Uterus (tissue), 4 donors: ENCODE data around the gene EXOC4. TPM values are rescaled to one million over a fixed set of nuclear protein-coding genes. Genes with fewer than 3 reads are reported as not detected.

Experiments used
- DNase-seq, 2 donors: peaks; one replicate each; pipeline ENCODE4 v3.0.0-alpha.2; 2019 to 2020
- H3K27ac ChIP-seq, 2 donors: fragments of 200-600 bp; sonication (generic); 1 replicate in 1 of 2; 2 replicates in 1 of 2; pipeline ENCODE4 v1.5.1; 2016 to 2018
- H3K27me3 ChIP-seq, 2 donors: fragments of 200-600 bp; sonication (generic); one replicate each; pipeline ENCODE4 v1.5.1; 2018 to 2019; ENCODE audit warnings: control low read depth in 1 of 2
- H3K36me3 ChIP-seq, 2 donors: fragments of 200-600 bp; sonication (generic); one replicate each; pipeline ENCODE4 v1.5.1; 2019; ENCODE audit warnings: control low read depth in 1 of 2
- H3K4me1 ChIP-seq, 2 donors: fragments of 200-600 bp; sonication (generic); one replicate each; pipeline ENCODE4 v1.5.1; 2018 to 2019; ENCODE audit warnings: control low read depth in 1 of 2
- H3K4me3 ChIP-seq, 2 donors: fragments of 200-600 bp; sonication (generic); 1 replicate in 1 of 2; 2 replicates in 1 of 2; pipeline ENCODE4 v1.5.1; 2018 to 2019; ENCODE audit warnings: mild to moderate bottlenecking in 1 of 2
- H3K9me3 ChIP-seq, 2 donors: fragments of 200-600 bp; sonication (generic); one replicate each; pipeline ENCODE4 v1.5.1; 2019; ENCODE audit warnings: control low read depth in 1 of 2
- POLR2A ChIP-seq, 2 donors: fragments of 450-650 bp; IDR thresholded peaks; one replicate each; pipeline ENCODE4 v1.6.1; 2016; ENCODE audit warnings: antibody characterized with exemption in 2 of 2, mild to moderate bottlenecking in 1 of 2, moderate library complexity in 1 of 2
- intact Hi-C: fragments of 100-400 bp; cut with DNase I; formaldehyde crosslinking; loops from one replicate; pipeline ENCODE4 v1.15.1; 2023; ENCODE audit warnings: low total_unique reads
- total RNA-seq, 4 donors: library from RNA; depleted of rRNA in 3 of 4; stranded (reverse); fragments of >200 nt in 3 of 4; gene quantifications; one replicate each; pipeline versions ENCODE4 v1.1.0 to v1.2.4, GENCODE V29; 2014 to 2023
- TF ChIP-seq, protein P1 (sequence below), 4 experiments: fragments of 200-600 bp in 2 of 4; fragments of 450-650 bp in 2 of 4; sonication (generic) in 2 of 4; IDR thresholded peaks; one replicate each; pipeline ENCODE4 v1.5.1; 2016 to 2019; ENCODE audit warnings: antibody characterized with exemption in 4 of 4, mild to moderate bottlenecking in 2 of 4, moderate library complexity in 1 of 4
- donor health status: DM: yes; HTN: yes; CAD: no.

Gene EXOC4
- total RNA-seq, 4 donors from 2014 or later = 27.2 to 126 (median 65.4) TPM

DNA sequence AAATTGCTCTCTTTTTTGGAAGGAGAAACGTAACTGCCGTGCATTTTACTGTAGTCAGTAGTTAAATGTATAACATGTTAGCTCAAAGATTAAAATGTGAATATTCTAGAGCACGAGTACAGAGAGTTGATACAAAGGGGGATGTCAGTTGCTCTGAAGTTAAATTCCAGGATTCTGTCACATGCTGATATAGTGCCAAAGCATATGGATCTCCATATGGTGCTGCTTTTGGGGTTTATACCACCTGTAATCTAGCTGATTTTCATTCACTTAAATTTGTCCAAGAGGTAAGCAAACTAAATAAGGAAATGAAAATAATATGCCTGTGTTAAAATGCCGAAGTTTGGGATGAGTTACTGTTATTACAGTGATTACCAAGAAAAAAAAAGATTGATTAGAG lies 298.6 kb downstream of the EXOC4 start:
- Histone ChIP-seq H3K4me3 (no peak overlapping the region), H3K4me1 (no peaks in the 10 kb centered on the region), H3K27me3 (no peaks in the 10 kb centered on the region), H3K9me3 (no peaks in the 10 kb centered on the region), H3K36me3 (no peaks in the 10 kb centered on the region), H3K27ac (no peak overlapping the region)
- TF ChIP-seq POLR2A (IDR thresholded peaks at IDR 0.05) = no peak
- TF ChIP-seq, protein P1, sequence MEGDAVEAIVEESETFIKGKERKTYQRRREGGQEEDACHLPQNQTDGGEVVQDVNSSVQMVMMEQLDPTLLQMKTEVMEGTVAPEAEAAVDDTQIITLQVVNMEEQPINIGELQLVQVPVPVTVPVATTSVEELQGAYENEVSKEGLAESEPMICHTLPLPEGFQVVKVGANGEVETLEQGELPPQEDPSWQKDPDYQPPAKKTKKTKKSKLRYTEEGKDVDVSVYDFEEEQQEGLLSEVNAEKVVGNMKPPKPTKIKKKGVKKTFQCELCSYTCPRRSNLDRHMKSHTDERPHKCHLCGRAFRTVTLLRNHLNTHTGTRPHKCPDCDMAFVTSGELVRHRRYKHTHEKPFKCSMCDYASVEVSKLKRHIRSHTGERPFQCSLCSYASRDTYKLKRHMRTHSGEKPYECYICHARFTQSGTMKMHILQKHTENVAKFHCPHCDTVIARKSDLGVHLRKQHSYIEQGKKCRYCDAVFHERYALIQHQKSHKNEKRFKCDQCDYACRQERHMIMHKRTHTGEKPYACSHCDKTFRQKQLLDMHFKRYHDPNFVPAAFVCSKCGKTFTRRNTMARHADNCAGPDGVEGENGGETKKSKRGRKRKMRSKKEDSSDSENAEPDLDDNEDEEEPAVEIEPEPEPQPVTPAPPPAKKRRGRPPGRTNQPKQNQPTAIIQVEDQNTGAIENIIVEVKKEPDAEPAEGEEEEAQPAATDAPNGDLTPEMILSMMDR (IDR thresholded peaks at IDR 0.05) = no peak
- no peak for DNase-seq
- intact Hi-C loops = no loop called here

DNA sequence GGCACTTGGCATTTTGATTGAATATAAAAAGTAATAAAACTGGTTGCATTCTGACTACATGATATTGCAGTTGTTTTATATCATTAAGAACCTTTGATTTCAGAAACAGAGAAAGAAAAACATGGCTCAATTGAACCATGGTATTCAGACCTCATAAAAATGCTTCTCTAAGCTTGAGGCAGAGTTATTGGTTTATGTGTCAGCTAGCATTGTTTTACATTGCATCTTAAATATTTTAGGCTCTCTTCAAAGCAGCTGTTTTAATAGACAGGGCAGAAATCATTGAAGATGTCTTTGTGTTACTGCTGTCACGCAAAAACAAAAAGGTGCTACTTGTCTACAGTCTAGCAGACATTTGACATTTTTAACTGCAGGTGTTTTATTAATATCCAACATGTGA lies 299.2 kb downstream of the EXOC4 start:
- Histone ChIP-seq H3K27ac (no peak overlapping the region), H3K4me3 (no peak overlapping the region), H3K36me3 (no peaks in the 10 kb centered on the region), H3K9me3 (no peaks in the 10 kb centered on the region), H3K4me1 (no peaks in the 10 kb centered on the region), H3K27me3 (no peaks in the 10 kb centered on the region)
- no peak for TF ChIP-seq POLR2A (IDR thresholded peaks at IDR 0.05)
- TF ChIP-seq, protein P1 (IDR thresholded peaks at IDR 0.05) = no peak
- intact Hi-C loops = no loop called here
- no peak for DNase-seq

DNA sequence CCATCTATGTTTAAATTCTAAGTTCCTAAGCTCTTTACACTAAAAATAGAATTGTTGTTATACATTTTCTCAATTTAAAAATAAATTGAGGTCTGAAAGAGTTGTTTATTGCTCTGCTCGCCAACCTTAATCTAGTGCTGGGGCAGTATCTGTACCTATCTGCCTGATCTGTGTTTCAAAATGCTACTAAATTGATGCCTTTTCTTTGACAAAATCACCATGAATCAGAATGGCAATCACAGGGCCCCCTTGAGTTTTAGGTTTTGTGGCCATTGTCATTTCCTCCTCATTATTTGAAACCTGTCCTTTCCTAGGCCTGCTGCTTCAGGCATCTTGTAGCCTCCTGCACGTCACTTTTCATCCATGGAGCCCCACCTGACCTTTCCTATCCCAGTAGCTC lies 301.5 kb downstream of the EXOC4 start:
- no peaks in the 10 kb centered on the region for H3K27me3 ChIP-seq
- intact Hi-C loops = no loop called here
- H3K27ac ChIP-seq = no peak overlapping the region
- no peak overlapping the region for H3K4me3 ChIP-seq
- TF ChIP-seq, protein P1 (IDR thresholded peaks at IDR 0.05) = no peak
- H3K4me1 ChIP-seq = no peaks in the 10 kb centered on the region
- no peaks in the 10 kb centered on the region for H3K9me3 ChIP-seq
- no peak for DNase-seq
- H3K36me3 ChIP-seq = no peaks in the 10 kb centered on the region

DNA sequence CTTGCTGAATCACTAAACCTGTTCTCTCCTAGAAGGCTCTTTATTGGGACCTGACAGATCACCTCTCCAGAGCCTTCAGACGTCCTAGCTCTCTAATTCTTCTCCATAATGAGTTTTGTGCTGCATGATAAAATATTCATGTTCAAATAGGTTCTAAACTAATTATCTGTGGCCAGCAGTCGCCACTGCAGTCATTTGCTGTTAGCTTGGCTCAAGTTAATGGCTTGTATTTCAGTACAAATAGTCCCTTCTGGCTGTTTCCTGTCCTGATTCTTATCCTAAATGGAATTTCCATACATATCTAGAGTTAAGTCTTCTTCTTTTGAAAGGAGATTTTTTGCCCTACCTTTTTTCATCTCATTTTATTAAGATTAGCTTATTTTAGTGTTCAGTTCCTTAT lies 303.2 kb downstream of the EXOC4 start:
- Histone ChIP-seq H3K4me1 (no peaks in the 10 kb centered on the region), H3K4me3 (no peak overlapping the region), H3K27ac (no peak overlapping the region), H3K27me3 (no peaks in the 10 kb centered on the region), H3K9me3 (no peaks in the 10 kb centered on the region), H3K36me3 (no peaks in the 10 kb centered on the region)
- DNase-seq = no peak
- intact Hi-C loops = no loop called here
- TF ChIP-seq POLR2A (IDR thresholded peaks at IDR 0.05) = no peak
- TF ChIP-seq, protein P1 (IDR thresholded peaks at IDR 0.05) = no peak

DNA sequence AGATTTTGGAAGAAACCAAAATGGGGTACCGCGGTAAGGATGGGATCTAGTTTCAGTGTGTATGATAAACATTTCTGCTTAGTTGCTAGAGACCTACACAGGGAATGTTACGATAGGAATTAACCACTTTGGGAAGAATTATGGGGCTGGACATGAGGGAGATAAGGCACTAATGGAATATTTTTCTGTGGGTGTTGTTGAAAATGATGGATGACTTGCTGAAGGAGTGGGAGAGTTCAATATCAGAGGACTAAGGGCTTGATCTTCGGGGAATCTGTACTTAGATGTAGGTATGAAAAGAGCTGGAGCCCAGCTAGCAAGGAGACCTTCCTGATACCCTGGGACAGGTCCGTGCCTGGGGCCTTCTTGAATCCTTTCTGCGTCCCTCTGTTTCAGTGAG lies 303.7 kb downstream of the EXOC4 start:
- Histone ChIP-seq H3K27me3 (no peaks in the 10 kb centered on the region), H3K9me3 (no peaks in the 10 kb centered on the region), H3K36me3 (no peaks in the 10 kb centered on the region), H3K4me1 (no peaks in the 10 kb centered on the region), H3K4me3 (no peak overlapping the region), H3K27ac (no peak overlapping the region)
- DNase-seq = no peak
- intact Hi-C loops = no loop called here
- TF ChIP-seq, protein P1 (IDR thresholded peaks at IDR 0.05) = no peak
- no peak for TF ChIP-seq POLR2A (IDR thresholded peaks at IDR 0.05)
